Measurements from ENCODE around the gene DEPDC5. TPM values are rescaled to one million over a fixed set of nuclear protein-coding genes. Genes with fewer than 3 reads are reported as not detected.

The DEPDC5 gene
- total and polyA plus RNA-seq, 5 donors from 2014 or later = 4.1 to 57.6 (median 9.7) TPM

- Mint-ChIP-seq H3K27ac (no peak overlapping the region), H3K36me3 (no peaks in the 10 kb centered on the region), H3K9me3 (no peaks in the 10 kb centered on the region), H3K4me1 (no peaks in the 10 kb centered on the region), H3K4me3 (no peak overlapping the region), H3K27me3 (no peaks in the 10 kb centered on the region)
- Histone ChIP-seq H3K4me1 (ENCODE audit: control insufficient read depth, insufficient read depth, low read length, poor library complexity, severe bottlenecking) (no peaks in the 10 kb centered on the region), H3K27ac (ENCODE audit: insufficient read depth, low read length, poor library complexity, severe bottlenecking) (no peak overlapping the region), H3K9me3 (ENCODE audit: control insufficient read depth in 2 of 2, low read length in 2 of 2) (no peaks in the 10 kb centered on the region), H3K36me3 (ENCODE audit: control insufficient read depth, insufficient read depth, low read length) (no peaks in the 10 kb centered on the region), H3K27me3 (ENCODE audit: control insufficient read depth, insufficient read depth, low read length) (no peaks in the 10 kb centered on the region), H3K4me3 (ENCODE audit: low read depth, low read length) (no peak overlapping the region)
- no peak for ATAC-seq (ENCODE audit: low read depth in 2 of 2)
- DNase-seq = no peak
These were observed 179.0 kb downstream of the DEPDC5 start for GRCh38 chr22:31932863-31933262.

- Histone ChIP-seq H3K27ac (ENCODE audit: insufficient read depth, low read length, poor library complexity, severe bottlenecking) (no peak overlapping the region), H3K36me3 (ENCODE audit: control insufficient read depth, insufficient read depth, low read length) (no peaks in the 10 kb centered on the region), H3K4me1 (ENCODE audit: control insufficient read depth, insufficient read depth, low read length, poor library complexity, severe bottlenecking) (no peaks in the 10 kb centered on the region), H3K27me3 (ENCODE audit: control insufficient read depth, insufficient read depth, low read length) (no peaks in the 10 kb centered on the region), H3K4me3 (ENCODE audit: low read depth, low read length) (no peak overlapping the region), H3K9me3 (ENCODE audit: control insufficient read depth in 2 of 2, low read length in 2 of 2) (no peaks in the 10 kb centered on the region)
- Mint-ChIP-seq H3K27me3 (no peaks in the 10 kb centered on the region), H3K27ac (no peak overlapping the region), H3K4me1 (no peaks in the 10 kb centered on the region), H3K4me3 (no peak overlapping the region), H3K9me3 (no peaks in the 10 kb centered on the region), H3K36me3 (no peaks in the 10 kb centered on the region)
- ATAC-seq (ENCODE audit: low read depth in 2 of 2) = no peak
- no peak for DNase-seq
These were observed 179.6 kb downstream of the DEPDC5 start for GRCh38 chr22:31933406-31933805.

GRCh38 chr22:31933816-31934482 is 180.1 kb downstream of the DEPDC5 start:
- Mint-ChIP-seq H3K27ac (no peak overlapping the region), H3K27me3 (peaks cover under 1% of the 10 kb centered on the region), H3K4me3 (peak overlapping the region in 1 of 4 donors; percentile 16), H3K9me3 (no peaks in the 10 kb centered on the region), H3K4me1 (no peaks in the 10 kb centered on the region), H3K36me3 (no peaks in the 10 kb centered on the region)
- Histone ChIP-seq H3K27me3 (ENCODE audit: control insufficient read depth, insufficient read depth, low read length) (no peaks in the 10 kb centered on the region), H3K9me3 (ENCODE audit: control insufficient read depth in 2 of 2, low read length in 2 of 2) (no peaks in the 10 kb centered on the region), H3K4me1 (ENCODE audit: control insufficient read depth, insufficient read depth, low read length, poor library complexity, severe bottlenecking) (no peaks in the 10 kb centered on the region), H3K4me3 (ENCODE audit: low read depth, low read length) (no peak overlapping the region), H3K36me3 (ENCODE audit: control insufficient read depth, insufficient read depth, low read length) (no peaks in the 10 kb centered on the region), H3K27ac (ENCODE audit: insufficient read depth, low read length, poor library complexity, severe bottlenecking) (no peak overlapping the region)
- ATAC-seq (ENCODE audit: low read depth in 2 of 2) (no peak), DNase-seq (no peak)

GRCh38 chr22:31935961-31936635 is 182.3 kb downstream of the DEPDC5 start:
- DNase-seq (no peak), ATAC-seq (ENCODE audit: low read depth in 2 of 2) (no peak)
- H3K27ac ChIP-seq (ENCODE audit: insufficient read depth, low read length, poor library complexity, severe bottlenecking) = no peak overlapping the region
- no peak overlapping the region for H3K4me3 Mint-ChIP-seq
- H3K36me3 Mint-ChIP-seq = no peaks in the 10 kb centered on the region
- H3K4me3 ChIP-seq (ENCODE audit: low read depth, low read length) = no peak overlapping the region
- peaks cover 7% of the 10 kb centered on the region for H3K27me3 Mint-ChIP-seq
- H3K27ac Mint-ChIP-seq = no peak overlapping the region
- H3K9me3 Mint-ChIP-seq = no peaks in the 10 kb centered on the region
- no peaks in the 10 kb centered on the region for H3K36me3 ChIP-seq (ENCODE audit: control insufficient read depth, insufficient read depth, low read length)
- no peaks in the 10 kb centered on the region for H3K4me1 Mint-ChIP-seq
- no peaks in the 10 kb centered on the region for H3K4me1 ChIP-seq (ENCODE audit: control insufficient read depth, insufficient read depth, low read length, poor library complexity, severe bottlenecking)
- H3K27me3 ChIP-seq (ENCODE audit: control insufficient read depth, insufficient read depth, low read length) = no peaks in the 10 kb centered on the region
- H3K9me3 ChIP-seq (ENCODE audit: control insufficient read depth in 2 of 2, low read length in 2 of 2) = no peaks in the 10 kb centered on the region

DNA sequence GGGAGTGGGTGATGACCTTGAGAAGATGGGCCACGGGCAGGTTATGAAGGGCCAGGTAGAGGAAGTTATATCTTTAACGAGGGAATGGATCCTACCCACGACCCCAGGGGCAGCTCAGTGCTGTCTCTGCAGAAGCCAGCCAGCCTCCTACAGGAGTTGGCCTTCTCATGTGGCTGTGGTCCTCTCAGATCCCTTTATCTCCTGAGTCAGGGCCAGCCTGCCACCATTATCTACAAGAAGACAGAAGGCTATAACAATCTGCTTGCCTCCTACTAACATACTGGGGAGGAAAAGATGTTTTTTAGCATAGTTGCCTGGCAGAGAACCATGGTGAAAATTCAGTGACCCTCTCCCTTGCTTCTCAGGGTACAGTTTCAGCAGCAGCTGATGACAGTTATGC is 183.5 kb downstream of the DEPDC5 start:
- ATAC-seq (ENCODE audit: low read depth in 2 of 2) = no peak
- Mint-ChIP-seq H3K9me3 (no peaks in the 10 kb centered on the region), H3K36me3 (no peaks in the 10 kb centered on the region), H3K27me3 (peaks cover 7% of the 10 kb centered on the region), H3K4me1 (peaks cover 0 to 4% (median under 1%) of the 10 kb centered on the region in 4 donors), H3K4me3 (peak overlapping the region in 1 of 4 donors; percentile 34), H3K27ac (peak overlapping the region in 1 of 3 donors; percentile 4)
- no peaks in the 10 kb centered on the region for H3K4me1 ChIP-seq (ENCODE audit: control insufficient read depth, insufficient read depth, low read length, poor library complexity, severe bottlenecking)
- H3K36me3 ChIP-seq (ENCODE audit: control insufficient read depth, insufficient read depth, low read length) = no peaks in the 10 kb centered on the region
- no peaks in the 10 kb centered on the region for H3K27me3 ChIP-seq (ENCODE audit: control insufficient read depth, insufficient read depth, low read length)
- DNase-seq = no peak
- H3K9me3 ChIP-seq (ENCODE audit: control insufficient read depth in 2 of 2, low read length in 2 of 2) = no peaks in the 10 kb centered on the region
- no peak overlapping the region for H3K4me3 ChIP-seq (ENCODE audit: low read depth, low read length)
- H3K27ac ChIP-seq (ENCODE audit: insufficient read depth, low read length, poor library complexity, severe bottlenecking) = no peak overlapping the region

- Histone ChIP-seq H3K27ac (ENCODE audit: insufficient read depth, low read length, poor library complexity, severe bottlenecking) (no peak overlapping the region), H3K9me3 (ENCODE audit: control insufficient read depth in 2 of 2, low read length in 2 of 2) (no peaks in the 10 kb centered on the region), H3K4me3 (ENCODE audit: low read depth, low read length) (no peak overlapping the region), H3K4me1 (ENCODE audit: control insufficient read depth, insufficient read depth, low read length, poor library complexity, severe bottlenecking) (peaks cover under 1% of the 10 kb centered on the region), H3K36me3 (ENCODE audit: control insufficient read depth, insufficient read depth, low read length) (no peaks in the 10 kb centered on the region), H3K27me3 (ENCODE audit: control insufficient read depth, insufficient read depth, low read length) (no peaks in the 10 kb centered on the region)
- H3K27me3 Mint-ChIP-seq = peaks cover 7% of the 10 kb centered on the region
- DNase-seq = no peak
- peak overlapping the region in 1 of 4 donors; percentile 41 for H3K4me3 Mint-ChIP-seq
- H3K4me1 Mint-ChIP-seq = peaks cover 0 to 8% (median 3%) of the 10 kb centered on the region in 4 donors
- H3K9me3 Mint-ChIP-seq = no peaks in the 10 kb centered on the region
- ATAC-seq (ENCODE audit: low read depth in 2 of 2) = no peak
- no peaks in the 10 kb centered on the region for H3K36me3 Mint-ChIP-seq
- no peak overlapping the region for H3K27ac Mint-ChIP-seq
These were observed 184.5 kb downstream of the DEPDC5 start for GRCh38 chr22:31938296-31938695.

DNA sequence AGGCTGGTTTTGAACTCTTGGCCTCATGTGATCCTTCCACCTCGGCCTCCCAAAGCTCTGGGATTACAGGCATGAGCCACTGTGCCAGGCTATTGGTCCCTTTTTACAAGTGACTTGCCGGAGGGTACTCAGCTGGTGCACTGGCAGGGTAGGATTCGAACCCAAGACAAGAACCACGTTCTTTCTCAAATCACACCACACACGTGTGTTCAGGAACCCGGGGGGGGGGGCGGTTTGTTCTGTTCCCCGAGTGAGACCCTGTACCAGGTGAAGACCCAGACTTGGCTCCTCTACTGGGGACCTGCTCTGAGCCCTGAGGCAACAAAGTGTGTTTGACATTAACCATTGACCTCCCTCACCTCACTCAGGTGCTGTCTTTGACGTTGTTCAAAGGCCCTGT is 186.7 kb downstream of the DEPDC5 start:
- H3K4me3 ChIP-seq (ENCODE audit: low read depth, low read length) = no peak overlapping the region
- H3K27me3 ChIP-seq (ENCODE audit: control insufficient read depth, insufficient read depth, low read length) = no peaks in the 10 kb centered on the region
- Mint-ChIP-seq H3K4me3 (no peak overlapping the region), H3K27me3 (peaks cover 7% of the 10 kb centered on the region), H3K36me3 (no peaks in the 10 kb centered on the region), H3K4me1 (peaks cover 0 to 15% (median 3%) of the 10 kb centered on the region in 4 donors), H3K9me3 (no peaks in the 10 kb centered on the region), H3K27ac (no peak overlapping the region)
- peaks cover 13% of the 10 kb centered on the region for H3K4me1 ChIP-seq (ENCODE audit: control insufficient read depth, insufficient read depth, low read length, poor library complexity, severe bottlenecking)
- ATAC-seq (ENCODE audit: low read depth in 2 of 2) (no peak), DNase-seq (no peak)
- no peaks in the 10 kb centered on the region for H3K36me3 ChIP-seq (ENCODE audit: control insufficient read depth, insufficient read depth, low read length)
- H3K27ac ChIP-seq (ENCODE audit: insufficient read depth, low read length, poor library complexity, severe bottlenecking) = no peak overlapping the region
- no peaks in the 10 kb centered on the region for H3K9me3 ChIP-seq (ENCODE audit: control insufficient read depth in 2 of 2, low read length in 2 of 2)

DNA sequence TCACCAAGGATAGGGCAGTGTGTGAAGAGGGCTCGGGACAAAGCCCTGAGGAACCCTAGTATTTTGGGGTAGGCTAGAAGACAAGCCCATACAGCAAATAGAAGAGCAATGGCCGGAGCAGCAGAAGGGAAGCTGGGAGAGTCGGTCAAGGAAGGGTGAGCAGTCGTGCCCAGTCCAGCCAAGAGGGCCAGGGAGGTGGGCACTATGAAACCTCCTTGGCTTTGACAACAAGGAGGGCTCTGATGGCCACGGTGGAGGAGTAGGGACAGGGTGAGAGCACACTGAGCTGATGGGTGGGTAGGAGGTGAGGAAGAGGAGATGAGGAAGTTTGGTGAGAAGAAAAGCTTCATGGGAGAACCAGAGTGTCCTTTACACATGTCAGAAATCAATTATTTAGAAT is 188.3 kb downstream of the DEPDC5 start:
- Mint-ChIP-seq H3K4me1 (peaks cover 0 to 17% (median 4%) of the 10 kb centered on the region in 4 donors), H3K27ac (peak overlapping the region; percentile 9 to 88 (median 15)), H3K4me3 (peak overlapping the region in 3 of 4 donors; percentile 33 to 71 (median 57)), H3K36me3 (no peaks in the 10 kb centered on the region), H3K9me3 (no peaks in the 10 kb centered on the region), H3K27me3 (peaks cover 7% of the 10 kb centered on the region)
- DNase-seq = no peak
- Histone ChIP-seq H3K9me3 (ENCODE audit: control insufficient read depth in 2 of 2, low read length in 2 of 2) (no peaks in the 10 kb centered on the region), H3K36me3 (ENCODE audit: control insufficient read depth, insufficient read depth, low read length) (no peaks in the 10 kb centered on the region), H3K27ac (ENCODE audit: insufficient read depth, low read length, poor library complexity, severe bottlenecking) (no peak overlapping the region), H3K4me3 (ENCODE audit: low read depth, low read length) (no peak overlapping the region), H3K4me1 (ENCODE audit: control insufficient read depth, insufficient read depth, low read length, poor library complexity, severe bottlenecking) (peaks cover 29% of the 10 kb centered on the region), H3K27me3 (ENCODE audit: control insufficient read depth, insufficient read depth, low read length) (no peaks in the 10 kb centered on the region)
- no peak for ATAC-seq (ENCODE audit: low read depth in 2 of 2)
